Ovary (tissue), 3 donors: ENCODE results near the gene ZNF653.

Source experiments
- EP300 ChIP-seq: sonication (generic); formaldehyde crosslinking; IDR thresholded peaks from one replicate; pipeline ENCODE4 v1.6.1; 2017; ENCODE audit warnings: antibody characterized with exemption
- POLR2A ChIP-seq: fragments of 450-650 bp; IDR thresholded peaks from one replicate; pipeline ENCODE4 v1.6.1; 2017; ENCODE audit warnings: antibody characterized with exemption, mild to moderate bottlenecking, moderate library complexity
- TF ChIP-seq, protein P1 (sequence below), 3 donors: fragments of 450-650 bp in 2 of 3; fragments of 200-600 bp in 1 of 3; IDR thresholded peaks; one replicate each; pipeline versions ENCODE4 v1.5.1 to v1.8.0; 2016 to 2022; ENCODE audit warnings: antibody characterized with exemption in 3 of 3, mild to moderate bottlenecking in 1 of 3
- donor health status: DM: no; HTN: no; CAD: no.

DNA sequence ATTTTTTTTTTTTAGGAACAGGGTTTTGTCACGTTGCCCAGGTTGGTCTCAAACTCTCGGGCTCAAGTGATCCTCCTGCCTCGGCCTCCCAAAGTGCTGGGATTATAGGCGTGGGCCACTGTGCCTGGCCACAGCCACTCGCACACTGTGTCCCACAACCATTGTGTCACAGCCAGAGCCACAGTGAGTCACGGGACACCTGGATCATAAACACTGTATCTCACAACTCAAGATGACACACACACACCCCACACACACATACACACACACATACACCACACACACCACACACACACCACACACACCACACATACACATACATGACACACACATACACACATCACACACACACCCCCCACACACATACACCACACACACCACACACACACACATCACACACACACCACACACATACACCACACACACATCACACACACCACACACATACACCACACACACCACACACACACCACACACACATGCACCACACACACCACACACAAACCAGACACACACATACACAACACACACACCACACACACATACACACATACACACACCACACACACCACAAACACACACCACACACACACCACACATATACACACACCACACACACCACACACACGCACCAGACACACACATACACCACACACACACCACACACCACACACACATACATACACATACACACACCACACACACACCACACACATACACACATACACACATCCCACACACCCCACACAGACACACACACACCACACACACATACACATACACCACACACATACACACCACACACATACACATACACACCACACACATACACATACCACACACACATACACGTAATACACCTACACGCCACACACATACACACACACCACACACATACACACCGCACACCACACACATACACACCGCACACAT, 41.0 kb downstream of the ZNF653 start:
- TF ChIP-seq, protein P1, sequence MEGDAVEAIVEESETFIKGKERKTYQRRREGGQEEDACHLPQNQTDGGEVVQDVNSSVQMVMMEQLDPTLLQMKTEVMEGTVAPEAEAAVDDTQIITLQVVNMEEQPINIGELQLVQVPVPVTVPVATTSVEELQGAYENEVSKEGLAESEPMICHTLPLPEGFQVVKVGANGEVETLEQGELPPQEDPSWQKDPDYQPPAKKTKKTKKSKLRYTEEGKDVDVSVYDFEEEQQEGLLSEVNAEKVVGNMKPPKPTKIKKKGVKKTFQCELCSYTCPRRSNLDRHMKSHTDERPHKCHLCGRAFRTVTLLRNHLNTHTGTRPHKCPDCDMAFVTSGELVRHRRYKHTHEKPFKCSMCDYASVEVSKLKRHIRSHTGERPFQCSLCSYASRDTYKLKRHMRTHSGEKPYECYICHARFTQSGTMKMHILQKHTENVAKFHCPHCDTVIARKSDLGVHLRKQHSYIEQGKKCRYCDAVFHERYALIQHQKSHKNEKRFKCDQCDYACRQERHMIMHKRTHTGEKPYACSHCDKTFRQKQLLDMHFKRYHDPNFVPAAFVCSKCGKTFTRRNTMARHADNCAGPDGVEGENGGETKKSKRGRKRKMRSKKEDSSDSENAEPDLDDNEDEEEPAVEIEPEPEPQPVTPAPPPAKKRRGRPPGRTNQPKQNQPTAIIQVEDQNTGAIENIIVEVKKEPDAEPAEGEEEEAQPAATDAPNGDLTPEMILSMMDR (IDR thresholded peaks at IDR 0.05): no peak
- TF ChIP-seq POLR2A (no peak), EP300 (no peak)
